HCT116 (cell line): Measurements from ENCODE around the gene STEAP4.

ENCODE experiments used
- CBX3 ChIP-seq: IDR thresholded peaks from 2 replicates; pipeline ENCODE4 v1.6.1; 2012; ENCODE audit warnings: low read depth
- ELF1 ChIP-seq: IDR thresholded peaks from 2 replicates; pipeline ENCODE4 v1.6.1; 2012; ENCODE audit warnings: low read depth, borderline replicate concordance
- EZH2 ChIP-seq: fragments of 200-600 bp; sonication (generic); IDR thresholded peaks from 2 replicates; pipeline ENCODE4 v1.6.1; 2017; ENCODE audit warnings: antibody characterized with exemption, mixed run types
- POLR2A ChIP-seq: IDR thresholded peaks from 2 replicates; pipeline ENCODE4 v1.7.0; 2011; ENCODE audit warnings: borderline replicate concordance; ENCODE audit not compliant: insufficient read depth, insufficient read length; ENCODE audit errors: extremely low read depth
- POLR2AphosphoS5 ChIP-seq: IDR thresholded peaks from 2 replicates; pipeline ENCODE4 v1.6.1; 2011; ENCODE audit warnings: mild to moderate bottlenecking, low read depth, low read length, moderate library complexity
- RAD21 ChIP-seq: IDR thresholded peaks from 2 replicates; pipeline ENCODE4 v1.6.1; 2012; ENCODE audit warnings: low read depth, mild to moderate bottlenecking
- SP1 ChIP-seq: IDR thresholded peaks from 2 replicates; pipeline ENCODE4 v1.6.1; 2012; ENCODE audit warnings: low read depth
- YY1 ChIP-seq: IDR thresholded peaks from 2 replicates; pipeline ENCODE4 v1.6.1; 2011; ENCODE audit warnings: low read length, low read depth, moderate library complexity, mild to moderate bottlenecking; ENCODE audit not compliant: insufficient replicate concordance; ENCODE audit errors: extremely low read depth
- TF ChIP-seq, protein P1 (sequence below), 3 experiments: fragments of 200-600 bp in 1 of 3; sonication (generic) in 1 of 3; IDR thresholded peaks in 2 of 3; conservative IDR thresholded peaks in 1 of 3; 2 replicates each; pipeline ENCODE4 v1.5.1; 2012 to 2017; ENCODE audit warnings: low read depth in 2 of 3, low read length in 2 of 3, antibody characterized with exemption in 1 of 3, borderline replicate concordance in 1 of 3, control low read depth in 1 of 3, mild to moderate bottlenecking in 1 of 3, mixed read lengths in 1 of 3, mixed run types in 1 of 3, moderate library complexity in 1 of 3; ENCODE audit not compliant: insufficient read depth in 1 of 3
- TF ChIP-seq, protein P2 (sequence below): IDR thresholded peaks from 2 replicates; pipeline ENCODE4 v1.6.1; 2012; ENCODE audit warnings: low read depth

DNA sequence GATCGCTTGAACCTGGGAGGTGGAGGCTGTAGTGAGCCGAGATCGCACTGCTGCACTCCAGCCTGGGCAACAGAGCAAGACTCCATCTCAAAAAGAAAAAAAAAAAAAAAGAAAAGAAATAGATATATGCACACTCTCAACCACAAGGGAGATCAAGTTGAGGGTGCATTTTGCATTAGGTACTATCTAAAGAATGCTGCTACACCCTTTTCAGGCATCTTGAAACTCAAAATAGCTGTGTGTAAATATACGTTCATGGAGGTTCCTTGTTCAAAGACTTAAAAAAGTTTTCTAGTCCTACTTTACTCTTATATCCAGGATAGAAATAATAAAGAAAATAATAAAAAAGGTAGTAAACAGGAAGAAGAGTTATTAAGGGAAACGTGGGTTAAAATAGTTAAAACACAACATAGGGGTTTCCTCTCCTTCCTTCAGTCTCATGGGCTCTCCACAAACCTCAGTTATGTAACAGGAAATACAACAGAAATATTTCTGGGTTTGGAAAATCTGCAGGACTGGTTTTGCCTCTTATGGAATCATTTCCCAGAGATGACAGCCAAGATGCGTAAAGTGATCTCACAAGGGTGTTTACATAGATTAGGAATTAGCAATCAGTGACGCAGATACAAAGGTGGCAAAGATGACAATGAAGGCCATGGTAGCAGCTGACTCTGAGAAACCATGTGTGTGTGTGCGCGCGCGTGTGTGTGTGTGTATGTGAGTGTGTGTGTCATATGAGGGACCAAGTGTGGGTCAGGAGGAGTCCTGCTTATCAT, 15.1 kb downstream of the STEAP4 start:
- no peak for TF ChIP-seq CBX3
- TF ChIP-seq SP1 = peak; percentile 30; the same call in 1 of the 2 replicates
- TF ChIP-seq, protein P1, sequence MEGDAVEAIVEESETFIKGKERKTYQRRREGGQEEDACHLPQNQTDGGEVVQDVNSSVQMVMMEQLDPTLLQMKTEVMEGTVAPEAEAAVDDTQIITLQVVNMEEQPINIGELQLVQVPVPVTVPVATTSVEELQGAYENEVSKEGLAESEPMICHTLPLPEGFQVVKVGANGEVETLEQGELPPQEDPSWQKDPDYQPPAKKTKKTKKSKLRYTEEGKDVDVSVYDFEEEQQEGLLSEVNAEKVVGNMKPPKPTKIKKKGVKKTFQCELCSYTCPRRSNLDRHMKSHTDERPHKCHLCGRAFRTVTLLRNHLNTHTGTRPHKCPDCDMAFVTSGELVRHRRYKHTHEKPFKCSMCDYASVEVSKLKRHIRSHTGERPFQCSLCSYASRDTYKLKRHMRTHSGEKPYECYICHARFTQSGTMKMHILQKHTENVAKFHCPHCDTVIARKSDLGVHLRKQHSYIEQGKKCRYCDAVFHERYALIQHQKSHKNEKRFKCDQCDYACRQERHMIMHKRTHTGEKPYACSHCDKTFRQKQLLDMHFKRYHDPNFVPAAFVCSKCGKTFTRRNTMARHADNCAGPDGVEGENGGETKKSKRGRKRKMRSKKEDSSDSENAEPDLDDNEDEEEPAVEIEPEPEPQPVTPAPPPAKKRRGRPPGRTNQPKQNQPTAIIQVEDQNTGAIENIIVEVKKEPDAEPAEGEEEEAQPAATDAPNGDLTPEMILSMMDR (IDR thresholded peaks at IDR 0.05 in 2 of 3, conservative IDR thresholded peaks at IDR 0.05 in 1 of 3; ENCODE audit: borderline replicate concordance in 1 of 3, insufficient read depth in 1 of 3, low read depth in 2 of 3, low read length in 2 of 3) = no peak
- no peak for TF ChIP-seq EZH2
- TF ChIP-seq ELF1 = no peak
- TF ChIP-seq POLR2A = no peak
- TF ChIP-seq POLR2AphosphoS5 = no peak
- no peak for TF ChIP-seq YY1
- TF ChIP-seq, protein P2, sequence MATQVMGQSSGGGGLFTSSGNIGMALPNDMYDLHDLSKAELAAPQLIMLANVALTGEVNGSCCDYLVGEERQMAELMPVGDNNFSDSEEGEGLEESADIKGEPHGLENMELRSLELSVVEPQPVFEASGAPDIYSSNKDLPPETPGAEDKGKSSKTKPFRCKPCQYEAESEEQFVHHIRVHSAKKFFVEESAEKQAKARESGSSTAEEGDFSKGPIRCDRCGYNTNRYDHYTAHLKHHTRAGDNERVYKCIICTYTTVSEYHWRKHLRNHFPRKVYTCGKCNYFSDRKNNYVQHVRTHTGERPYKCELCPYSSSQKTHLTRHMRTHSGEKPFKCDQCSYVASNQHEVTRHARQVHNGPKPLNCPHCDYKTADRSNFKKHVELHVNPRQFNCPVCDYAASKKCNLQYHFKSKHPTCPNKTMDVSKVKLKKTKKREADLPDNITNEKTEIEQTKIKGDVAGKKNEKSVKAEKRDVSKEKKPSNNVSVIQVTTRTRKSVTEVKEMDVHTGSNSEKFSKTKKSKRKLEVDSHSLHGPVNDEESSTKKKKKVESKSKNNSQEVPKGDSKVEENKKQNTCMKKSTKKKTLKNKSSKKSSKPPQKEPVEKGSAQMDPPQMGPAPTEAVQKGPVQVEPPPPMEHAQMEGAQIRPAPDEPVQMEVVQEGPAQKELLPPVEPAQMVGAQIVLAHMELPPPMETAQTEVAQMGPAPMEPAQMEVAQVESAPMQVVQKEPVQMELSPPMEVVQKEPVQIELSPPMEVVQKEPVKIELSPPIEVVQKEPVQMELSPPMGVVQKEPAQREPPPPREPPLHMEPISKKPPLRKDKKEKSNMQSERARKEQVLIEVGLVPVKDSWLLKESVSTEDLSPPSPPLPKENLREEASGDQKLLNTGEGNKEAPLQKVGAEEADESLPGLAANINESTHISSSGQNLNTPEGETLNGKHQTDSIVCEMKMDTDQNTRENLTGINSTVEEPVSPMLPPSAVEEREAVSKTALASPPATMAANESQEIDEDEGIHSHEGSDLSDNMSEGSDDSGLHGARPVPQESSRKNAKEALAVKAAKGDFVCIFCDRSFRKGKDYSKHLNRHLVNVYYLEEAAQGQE = no peak
- TF ChIP-seq RAD21 = no peak
